Peyer's patch (tissue), 4 donors: ENCODE results near the gene ARMC10.

Source experiments
- CTCF ChIP-seq, 6 experiments: fragments of 450-650 bp in 4 of 6; fragments of 200-600 bp in 2 of 6; sonication (generic) in 1 of 6; IDR thresholded peaks; one replicate each; pipeline ENCODE4 v1.5.1; 2017 to 2019; ENCODE audit warnings: antibody characterized with exemption in 6 of 6, mild to moderate bottlenecking in 3 of 6, moderate library complexity in 1 of 6
- POLR2A ChIP-seq, 2 donors: fragments of 450-650 bp; IDR thresholded peaks; one replicate each; pipeline ENCODE4 v1.5.1; 2017; ENCODE audit warnings: antibody characterized with exemption in 2 of 2, mild to moderate bottlenecking in 2 of 2, moderate library complexity in 2 of 2

DNA sequence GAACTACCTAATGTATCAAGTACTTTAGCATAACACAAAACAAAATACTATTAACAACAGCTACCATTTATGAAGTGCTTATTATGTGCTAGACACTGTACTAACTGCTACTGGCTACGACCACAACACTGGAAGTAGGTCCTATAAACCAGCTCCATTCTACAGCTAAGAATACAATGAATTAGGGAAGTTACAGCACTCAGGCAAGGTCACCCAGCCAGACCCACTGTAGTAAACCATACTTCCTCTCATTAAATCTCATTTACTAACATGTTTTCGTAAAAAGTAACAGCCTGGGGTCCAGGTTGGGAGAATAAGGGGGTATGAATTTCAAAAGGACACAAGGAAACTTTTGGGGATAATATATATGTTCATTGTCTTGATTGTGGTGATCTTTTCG lies 48.6 kb downstream of the ARMC10 start:
- no peak for TF ChIP-seq CTCF (IDR thresholded peaks at IDR 0.05)
- TF ChIP-seq POLR2A (IDR thresholded peaks at IDR 0.05), result no peak
